GM23338 (cell line): ENCODE measurements around the gene SCAPER.

Experiments used
- CREB1 ChIP-seq: fragments of 250-450 bp; sonication (Bioruptor Pico); IDR thresholded peaks from 2 replicates; pipeline ENCODE4 v1.5.0; 2020; ENCODE audit warnings: low read depth, mild to moderate bottlenecking, moderate library complexity
- EZH2 ChIP-seq: fragments of 200-600 bp; sonication (generic); IDR thresholded peaks from one replicate; pipeline ENCODE4 v1.8.0; 2017; ENCODE audit warnings: antibody characterized with exemption, mild to moderate bottlenecking, low read depth; ENCODE audit not compliant: unreplicated experiment
- EZH2phosphoT487 ChIP-seq: fragments of 200-600 bp; sonication (generic); IDR thresholded peaks from one replicate; pipeline ENCODE4 v1.8.1; 2018; ENCODE audit warnings: antibody characterized with exemption; ENCODE audit not compliant: unreplicated experiment
- POLR2AphosphoS5 ChIP-seq: IDR thresholded peaks from 2 replicates; pipeline ENCODE4 v1.6.1; 2016; ENCODE audit warnings: antibody characterized with exemption, low read depth
- TF ChIP-seq, protein P1 (sequence below), 2 experiments: fragments of 200-600 bp in 1 of 2; sonication (generic) in 1 of 2; conservative IDR thresholded peaks; 2 replicates each; pipeline versions ENCODE4 v1.5.1 to v1.6.1; 2016 to 2017; ENCODE audit warnings: antibody characterized with exemption in 2 of 2, low read depth in 2 of 2, mild to moderate bottlenecking in 2 of 2, moderate library complexity in 1 of 2
- TF ChIP-seq, protein P2 (sequence below): IDR thresholded peaks from one replicate; pipeline ENCODE4 v1.6.1; 2018; ENCODE audit warnings: antibody characterized with exemption; ENCODE audit not compliant: unreplicated experiment
- TF ChIP-seq, protein P3 (sequence below): fragments of 250-450 bp; sonication (Bioruptor Pico); IDR thresholded peaks from 2 replicates; pipeline ENCODE4 v1.5.0; 2020; ENCODE audit warnings: mild to moderate bottlenecking, moderate library complexity

- TF ChIP-seq, protein P1, sequence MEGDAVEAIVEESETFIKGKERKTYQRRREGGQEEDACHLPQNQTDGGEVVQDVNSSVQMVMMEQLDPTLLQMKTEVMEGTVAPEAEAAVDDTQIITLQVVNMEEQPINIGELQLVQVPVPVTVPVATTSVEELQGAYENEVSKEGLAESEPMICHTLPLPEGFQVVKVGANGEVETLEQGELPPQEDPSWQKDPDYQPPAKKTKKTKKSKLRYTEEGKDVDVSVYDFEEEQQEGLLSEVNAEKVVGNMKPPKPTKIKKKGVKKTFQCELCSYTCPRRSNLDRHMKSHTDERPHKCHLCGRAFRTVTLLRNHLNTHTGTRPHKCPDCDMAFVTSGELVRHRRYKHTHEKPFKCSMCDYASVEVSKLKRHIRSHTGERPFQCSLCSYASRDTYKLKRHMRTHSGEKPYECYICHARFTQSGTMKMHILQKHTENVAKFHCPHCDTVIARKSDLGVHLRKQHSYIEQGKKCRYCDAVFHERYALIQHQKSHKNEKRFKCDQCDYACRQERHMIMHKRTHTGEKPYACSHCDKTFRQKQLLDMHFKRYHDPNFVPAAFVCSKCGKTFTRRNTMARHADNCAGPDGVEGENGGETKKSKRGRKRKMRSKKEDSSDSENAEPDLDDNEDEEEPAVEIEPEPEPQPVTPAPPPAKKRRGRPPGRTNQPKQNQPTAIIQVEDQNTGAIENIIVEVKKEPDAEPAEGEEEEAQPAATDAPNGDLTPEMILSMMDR (conservative IDR thresholded peaks at IDR 0.05; ENCODE audit: low read depth in 2 of 2): no peak
- TF ChIP-seq EZH2 (no peak), CREB1 (CRISPR knock-in tag) (no peak), POLR2AphosphoS5 (no peak), EZH2phosphoT487 (no peak)
- TF ChIP-seq, protein P2, sequence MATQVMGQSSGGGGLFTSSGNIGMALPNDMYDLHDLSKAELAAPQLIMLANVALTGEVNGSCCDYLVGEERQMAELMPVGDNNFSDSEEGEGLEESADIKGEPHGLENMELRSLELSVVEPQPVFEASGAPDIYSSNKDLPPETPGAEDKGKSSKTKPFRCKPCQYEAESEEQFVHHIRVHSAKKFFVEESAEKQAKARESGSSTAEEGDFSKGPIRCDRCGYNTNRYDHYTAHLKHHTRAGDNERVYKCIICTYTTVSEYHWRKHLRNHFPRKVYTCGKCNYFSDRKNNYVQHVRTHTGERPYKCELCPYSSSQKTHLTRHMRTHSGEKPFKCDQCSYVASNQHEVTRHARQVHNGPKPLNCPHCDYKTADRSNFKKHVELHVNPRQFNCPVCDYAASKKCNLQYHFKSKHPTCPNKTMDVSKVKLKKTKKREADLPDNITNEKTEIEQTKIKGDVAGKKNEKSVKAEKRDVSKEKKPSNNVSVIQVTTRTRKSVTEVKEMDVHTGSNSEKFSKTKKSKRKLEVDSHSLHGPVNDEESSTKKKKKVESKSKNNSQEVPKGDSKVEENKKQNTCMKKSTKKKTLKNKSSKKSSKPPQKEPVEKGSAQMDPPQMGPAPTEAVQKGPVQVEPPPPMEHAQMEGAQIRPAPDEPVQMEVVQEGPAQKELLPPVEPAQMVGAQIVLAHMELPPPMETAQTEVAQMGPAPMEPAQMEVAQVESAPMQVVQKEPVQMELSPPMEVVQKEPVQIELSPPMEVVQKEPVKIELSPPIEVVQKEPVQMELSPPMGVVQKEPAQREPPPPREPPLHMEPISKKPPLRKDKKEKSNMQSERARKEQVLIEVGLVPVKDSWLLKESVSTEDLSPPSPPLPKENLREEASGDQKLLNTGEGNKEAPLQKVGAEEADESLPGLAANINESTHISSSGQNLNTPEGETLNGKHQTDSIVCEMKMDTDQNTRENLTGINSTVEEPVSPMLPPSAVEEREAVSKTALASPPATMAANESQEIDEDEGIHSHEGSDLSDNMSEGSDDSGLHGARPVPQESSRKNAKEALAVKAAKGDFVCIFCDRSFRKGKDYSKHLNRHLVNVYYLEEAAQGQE: no peak
- TF ChIP-seq, protein P3, sequence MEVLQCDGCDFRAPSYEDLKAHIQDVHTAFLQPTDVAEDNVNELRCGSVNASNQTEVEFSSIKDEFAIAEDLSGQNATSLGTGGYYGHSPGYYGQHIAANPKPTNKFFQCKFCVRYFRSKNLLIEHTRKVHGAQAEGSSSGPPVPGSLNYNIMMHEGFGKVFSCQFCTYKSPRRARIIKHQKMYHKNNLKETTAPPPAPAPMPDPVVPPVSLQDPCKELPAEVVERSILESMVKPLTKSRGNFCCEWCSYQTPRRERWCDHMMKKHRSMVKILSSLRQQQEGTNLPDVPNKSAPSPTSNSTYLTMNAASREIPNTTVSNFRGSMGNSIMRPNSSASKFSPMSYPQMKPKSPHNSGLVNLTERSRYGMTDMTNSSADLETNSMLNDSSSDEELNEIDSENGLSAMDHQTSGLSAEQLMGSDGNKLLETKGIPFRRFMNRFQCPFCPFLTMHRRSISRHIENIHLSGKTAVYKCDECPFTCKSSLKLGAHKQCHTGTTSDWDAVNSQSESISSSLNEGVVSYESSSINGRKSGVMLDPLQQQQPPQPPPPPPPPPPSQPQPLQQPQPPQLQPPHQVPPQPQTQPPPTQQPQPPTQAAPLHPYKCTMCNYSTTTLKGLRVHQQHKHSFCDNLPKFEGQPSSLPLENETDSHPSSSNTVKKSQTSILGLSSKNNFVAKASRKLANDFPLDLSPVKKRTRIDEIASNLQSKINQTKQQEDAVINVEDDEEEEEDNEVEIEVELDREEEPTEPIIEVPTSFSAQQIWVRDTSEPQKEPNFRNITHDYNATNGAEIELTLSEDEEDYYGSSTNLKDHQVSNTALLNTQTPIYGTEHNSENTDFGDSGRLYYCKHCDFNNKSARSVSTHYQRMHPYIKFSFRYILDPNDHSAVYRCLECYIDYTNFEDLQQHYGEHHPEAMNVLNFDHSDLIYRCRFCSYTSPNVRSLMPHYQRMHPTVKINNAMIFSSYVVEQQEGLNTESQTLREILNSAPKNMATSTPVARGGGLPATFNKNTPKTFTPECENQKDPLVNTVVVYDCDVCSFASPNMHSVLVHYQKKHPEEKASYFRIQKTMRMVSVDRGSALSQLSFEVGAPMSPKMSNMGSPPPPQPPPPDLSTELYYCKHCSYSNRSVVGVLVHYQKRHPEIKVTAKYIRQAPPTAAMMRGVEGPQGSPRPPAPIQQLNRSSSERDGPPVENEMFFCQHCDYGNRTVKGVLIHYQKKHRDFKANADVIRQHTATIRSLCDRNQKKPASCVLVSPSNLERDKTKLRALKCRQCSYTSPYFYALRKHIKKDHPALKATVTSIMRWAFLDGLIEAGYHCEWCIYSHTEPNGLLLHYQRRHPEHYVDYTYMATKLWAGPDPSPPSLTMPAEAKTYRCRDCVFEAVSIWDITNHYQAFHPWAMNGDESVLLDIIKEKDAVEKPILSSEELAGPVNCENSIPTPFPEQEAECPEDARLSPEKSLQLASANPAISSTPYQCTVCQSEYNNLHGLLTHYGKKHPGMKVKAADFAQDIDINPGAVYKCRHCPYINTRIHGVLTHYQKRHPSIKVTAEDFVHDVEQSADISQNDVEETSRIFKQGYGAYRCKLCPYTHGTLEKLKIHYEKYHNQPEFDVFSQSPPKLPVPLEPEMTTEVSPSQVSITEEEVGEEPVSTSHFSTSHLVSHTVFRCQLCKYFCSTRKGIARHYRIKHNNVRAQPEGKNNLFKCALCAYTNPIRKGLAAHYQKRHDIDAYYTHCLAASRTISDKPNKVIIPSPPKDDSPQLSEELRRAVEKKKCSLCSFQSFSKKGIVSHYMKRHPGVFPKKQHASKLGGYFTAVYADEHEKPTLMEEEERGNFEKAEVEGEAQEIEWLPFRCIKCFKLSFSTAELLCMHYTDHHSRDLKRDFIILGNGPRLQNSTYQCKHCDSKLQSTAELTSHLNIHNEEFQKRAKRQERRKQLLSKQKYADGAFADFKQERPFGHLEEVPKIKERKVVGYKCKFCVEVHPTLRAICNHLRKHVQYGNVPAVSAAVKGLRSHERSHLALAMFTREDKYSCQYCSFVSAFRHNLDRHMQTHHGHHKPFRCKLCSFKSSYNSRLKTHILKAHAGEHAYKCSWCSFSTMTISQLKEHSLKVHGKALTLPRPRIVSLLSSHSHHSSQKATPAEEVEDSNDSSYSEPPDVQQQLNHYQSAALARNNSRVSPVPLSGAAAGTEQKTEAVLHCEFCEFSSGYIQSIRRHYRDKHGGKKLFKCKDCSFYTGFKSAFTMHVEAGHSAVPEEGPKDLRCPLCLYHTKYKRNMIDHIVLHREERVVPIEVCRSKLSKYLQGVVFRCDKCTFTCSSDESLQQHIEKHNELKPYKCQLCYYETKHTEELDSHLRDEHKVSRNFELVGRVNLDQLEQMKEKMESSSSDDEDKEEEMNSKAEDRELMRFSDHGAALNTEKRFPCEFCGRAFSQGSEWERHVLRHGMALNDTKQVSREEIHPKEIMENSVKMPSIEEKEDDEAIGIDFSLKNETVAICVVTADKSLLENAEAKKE (CRISPR knock-in tag): no peak
These were observed 95.6 kb downstream of the SCAPER start for GRCh38 chr15:76809412-76810103.
